Keratinocyte (primary cell): Measurements from ENCODE around the gene INTS3. TPM values are rescaled to one million over a fixed set of nuclear protein-coding genes. Genes with fewer than 3 reads are reported as not detected.

ENCODE experiments used
- DNase-seq: peaks from one replicate; pipeline ENCODE4 v3.0.0-alpha.2; 2011; ENCODE audit warnings: low read depth, missing footprints, low spot score
- FAIRE-seq: peaks from 2 replicates; lab custom pipeline; 2011; peaks lifted over from hg19 to GRCh38; lab: Jason Lieb, UNC
- H2AFZ ChIP-seq: 2 replicates; pipeline ENCODE4 v1.6.0; 2012; ENCODE audit warnings: low read length, control low read depth, inconsistent platforms; ENCODE audit not compliant: control insufficient read depth
- H3K27ac ChIP-seq: 2 replicates; pipeline ENCODE4 v1.5.1; 2011; ENCODE audit warnings: low read length; ENCODE audit not compliant: control insufficient read depth, insufficient read depth
- H3K27me3 ChIP-seq: 3 replicates; pipeline ENCODE4 v1.6.0; 2011; ENCODE audit warnings: low read length; ENCODE audit not compliant: control insufficient read depth, insufficient read depth; ENCODE audit errors: extremely low read depth
- H3K36me3 ChIP-seq, 2 experiments: 2 replicates in 1 of 2; 3 replicates in 1 of 2; pipeline ENCODE4 v1.5.1; 2011; ENCODE audit warnings: low read length in 2 of 2, mild to moderate bottlenecking in 1 of 2; ENCODE audit not compliant: control insufficient read depth in 2 of 2, insufficient read depth in 2 of 2; ENCODE audit errors: extremely low read depth in 1 of 2
- H3K4me1 ChIP-seq: 3 replicates; pipeline ENCODE4 v1.5.1; 2011; ENCODE audit warnings: low read length; ENCODE audit not compliant: control insufficient read depth, insufficient read depth; ENCODE audit errors: extremely low read depth
- H3K4me2 ChIP-seq: 3 replicates; pipeline ENCODE4 v1.6.0; 2011; ENCODE audit warnings: low read depth, low read length; ENCODE audit not compliant: control insufficient read depth, insufficient read depth; ENCODE audit errors: extremely low read depth
- H3K4me3 ChIP-seq, 3 experiments: fragments of 200-600 bp in 1 of 3; sonication (generic) in 1 of 3; 2 replicates in 2 of 3; 3 replicates in 1 of 3; pipeline ENCODE4 v1.5.1; 2011 to 2016; ENCODE audit warnings: low read length in 3 of 3, mild to moderate bottlenecking in 3 of 3, control low read depth in 2 of 3, inconsistent platforms in 1 of 3, low read depth in 1 of 3, mixed read lengths in 1 of 3, mixed run types in 1 of 3, moderate library complexity in 1 of 3; ENCODE audit not compliant: control insufficient read depth in 2 of 3, insufficient read depth in 2 of 3; ENCODE audit errors: extremely low read depth in 1 of 3
- H3K79me2 ChIP-seq: 2 replicates; pipeline ENCODE4 v1.6.0; 2012; ENCODE audit warnings: low read length; ENCODE audit not compliant: control insufficient read depth, insufficient read depth
- H3K9ac ChIP-seq: 3 replicates; pipeline ENCODE4 v1.6.0; 2011; ENCODE audit warnings: low read length; ENCODE audit not compliant: control insufficient read depth, insufficient read depth; ENCODE audit errors: extremely low read depth
- H3K9me1 ChIP-seq: 3 replicates; pipeline ENCODE4 v1.6.0; 2011; ENCODE audit warnings: low read length; ENCODE audit not compliant: control insufficient read depth, insufficient read depth; ENCODE audit errors: extremely low read depth
- H3K9me3 ChIP-seq: 2 replicates; pipeline ENCODE4 v1.5.1; 2012; ENCODE audit warnings: low read depth, low read length; ENCODE audit not compliant: control insufficient read depth
- H4K20me1 ChIP-seq: 3 replicates; pipeline ENCODE4 v1.6.0; 2011; ENCODE audit warnings: low read length; ENCODE audit not compliant: control insufficient read depth, insufficient read depth; ENCODE audit errors: extremely low read depth
- CTCF ChIP-seq, 3 experiments: IDR thresholded peaks in 1 of 3; conservative IDR thresholded peaks in 1 of 3; optimal IDR thresholded peaks in 1 of 3; 2 replicates in 2 of 3; 3 replicates in 1 of 3; pipeline versions ENCODE3 to v1.5.1; 2011; ENCODE audit warnings: low read length in 3 of 3, mild to moderate bottlenecking in 3 of 3, moderate library complexity in 2 of 3, control low read depth in 1 of 3, inconsistent platforms in 1 of 3; ENCODE audit not compliant: insufficient read depth in 2 of 3; ENCODE audit errors: extremely low read depth in 1 of 3
- EZH2 ChIP-seq: IDR thresholded peaks from one replicate; pipeline ENCODE4 v1.6.1; 2012; ENCODE audit warnings: inconsistent platforms, mild to moderate bottlenecking, low read length, moderate library complexity
- dilution Hi-C: fragments of 300-500 bp; cut with MboI; formaldehyde crosslinking; loops from one replicate; pipeline ENCODE4 v1.7.0; 2020; ENCODE audit warnings: low sequenced_read_pairs; ENCODE audit not compliant: extremely low pct_ligation_motif_present
- polyA minus RNA-seq, 3 experiments: library from RNA; depleted of rRNA, polyadenylated mRNA; stranded (reverse); fragments of >200 nt; gene quantifications; 1 replicate in 1 of 3; 2 replicates in 1 of 3; 3 replicates in 1 of 3; pipeline ENCODE4 v1.2.3, GENCODE V29; 2011
- polyA plus RNA-seq, 5 experiments: library from polyadenylated mRNA; depleted of rRNA in 3 of 5; stranded (reverse) in 3 of 5; stranded (forward) in 1 of 5; unstranded in 1 of 5; fragments of >200 nt; gene quantifications; 1 replicate in 1 of 5; 2 replicates in 3 of 5; 3 replicates in 1 of 5; pipeline versions ENCODE4 v1.2.1 to v1.2.3, GENCODE V29; 2011 to 2012; ENCODE audit warnings: missing spikeins in 2 of 5, low read depth in 1 of 5, low replicate concordance in 1 of 5

INTS3 gene
- polyA plus RNA-seq = 24.6 to 34.5 TPM (median 26.0 TPM) in 3 replicates
- polyA plus RNA-seq (2011; ENCODE audit: low read depth) = 18.4 TPM
- polyA plus RNA-seq (2011; cell fraction: cytosol; rRNA removed) = 15.2 and 20.2 TPM in 2 replicates
- polyA plus RNA-seq (2011; cell fraction: nucleus; rRNA removed) = 150 and 172 TPM in 2 replicates
- polyA plus RNA-seq (2012; ENCODE audit: low replicate concordance) = 21.3 and 23.5 TPM in 2 replicates
- 33.6 to 62.6 TPM (median 42.0 TPM) in 3 replicates for polyA minus RNA-seq
- 11.7 TPM for polyA minus RNA-seq (2011; cell fraction: cytosol; rRNA and poly(A)+ RNA removed)
- 37.4 and 55.7 TPM in 2 replicates for polyA minus RNA-seq (2011; cell fraction: nucleus; rRNA and poly(A)+ RNA removed)

GRCh38 chr1:153727463-153728304, at the start of gene INTS3:
INTS3 (plus strand) TSS chr1:153728050; CDS start chr1:153728635, 585 bp downstream.
- H2AFZ ChIP-seq = peak within 1 kb of the TSS; percentile 98
- peaks cover 12% of the 10 kb centered on the region for H3K79me2 ChIP-seq
- peak within 1 kb of the TSS; percentile 94 for H3K4me2 ChIP-seq
- peaks cover 8% of the 10 kb centered on the region for H3K4me1 ChIP-seq
- peak within 1 kb of the TSS; percentile 97 for H3K27ac ChIP-seq
- no peaks in the 10 kb centered on the region for H3K36me3 ChIP-seq
- peak within 1 kb of the TSS; percentile 99 for H3K9ac ChIP-seq
- dilution Hi-C loops = no loop called here
- peak; percentile 90 for FAIRE-seq
- DNase-seq = peak; percentile 98
- H3K4me3 ChIP-seq = peak within 1 kb of the TSS; percentile 92 to 96 (median 93)
- TF ChIP-seq CTCF (optimal IDR thresholded peaks at IDR 0.05 in 1 of 3, IDR thresholded peaks at IDR 0.05 in 1 of 3, conservative IDR thresholded peaks at IDR 0.05 in 1 of 3; ENCODE audit: extremely low read depth in 1 of 3, insufficient read depth in 2 of 3, low read length in 3 of 3) (peak in 1 of 3 experiments; percentile 5), EZH2 (no peak)
- H3K9me1 ChIP-seq = no peaks in the 10 kb centered on the region
- H3K9me3 ChIP-seq = no peaks in the 10 kb centered on the region
- H3K27me3 ChIP-seq = no peaks in the 10 kb centered on the region
- H4K20me1 ChIP-seq = no peaks in the 10 kb centered on the region

- peak within 1 kb of the TSS; percentile 56 for H2AFZ ChIP-seq
- H3K9ac ChIP-seq = no peak within 1 kb of the TSS
- H3K27ac ChIP-seq = no peak within 1 kb of the TSS
- H3K27me3 ChIP-seq = peaks cover 42% of the 10 kb centered on the region
- no peaks in the 10 kb centered on the region for H3K9me1 ChIP-seq
- no peak for FAIRE-seq
- no peaks in the 10 kb centered on the region for H3K9me3 ChIP-seq
- H3K4me3 ChIP-seq = peak within 1 kb of the TSS; percentile 8 to 54 (median 48)
- no peaks in the 10 kb centered on the region for H4K20me1 ChIP-seq
- DNase-seq = no peak
- no peak for TF ChIP-seq CTCF (optimal IDR thresholded peaks at IDR 0.05 in 1 of 3, IDR thresholded peaks at IDR 0.05 in 1 of 3, conservative IDR thresholded peaks at IDR 0.05 in 1 of 3; ENCODE audit: extremely low read depth in 1 of 3, insufficient read depth in 2 of 3, low read length in 3 of 3)
- TF ChIP-seq EZH2 = peak; percentile 89
- peaks cover 9% of the 10 kb centered on the region for H3K4me1 ChIP-seq
- no peaks in the 10 kb centered on the region for H3K79me2 ChIP-seq
- H3K4me2 ChIP-seq = peak within 1 kb of the TSS; percentile 74
- dilution Hi-C loops = no loop called here
- no peaks in the 10 kb centered on the region for H3K36me3 ChIP-seq
These were observed 49.1 kb upstream of the INTS3 start, which contains the start of gene NPR1 for GRCh38 chr1:153678519-153679336. NPR1 (plus strand) TSS chr1:153678688; CDS start chr1:153679109, 421 bp downstream.
